Activated CD4-positive, alpha-beta memory T cell treated with anti-CD3 and anti-CD28 coated beads for 36 hours (primary cell): ENCODE measurements around the gene FAM50A. TPM values are rescaled to one million over a fixed set of nuclear protein-coding genes. Genes with fewer than 3 reads are reported as not detected.

ENCODE experiments used
- CTCF ChIA-PET: fragments of 350-600 bp; sonication (Branson Sonifier 250); formaldehyde crosslinking; loops from one replicate; lab custom pipeline; 2021; ENCODE audit warnings: antibody characterized with exemption, inconsistent platforms; lab: Charles Lee
- POLR2A ChIA-PET: fragments of 350-600 bp; sonication (Branson Sonifier 250); formaldehyde crosslinking; loops from one replicate; lab custom pipeline; 2021; ENCODE audit warnings: antibody characterized with exemption; lab: Charles Lee
- DNase-seq: peaks from one replicate; pipeline ENCODE4 v3.0.0-alpha.2; 2020
- H3K27ac Mint-ChIP-seq: one replicate; pipeline ENCODE4 v1.8.0; 2021; ENCODE audit warnings: mixed read lengths
- H3K27me3 Mint-ChIP-seq: one replicate; pipeline ENCODE4 v1.8.0; 2021; ENCODE audit warnings: mixed read lengths
- H3K36me3 Mint-ChIP-seq: one replicate; pipeline ENCODE4 v1.8.0; 2021; ENCODE audit warnings: mixed read lengths
- H3K4me1 Mint-ChIP-seq: one replicate; pipeline ENCODE4 v1.8.0; 2021; ENCODE audit warnings: low read depth, mixed read lengths
- H3K4me3 Mint-ChIP-seq: one replicate; pipeline ENCODE4 v1.8.0; 2021; ENCODE audit warnings: mild to moderate bottlenecking, mixed read lengths
- H3K9me3 Mint-ChIP-seq: one replicate; pipeline ENCODE4 v1.8.0; 2021; ENCODE audit warnings: mixed read lengths
- intact Hi-C: fragments of 100-400 bp; cut with micrococcal nuclease; formaldehyde crosslinking; loops from one replicate; pipeline ENCODE4 v1.15.1; 2023
- total RNA-seq, 2 experiments: library from RNA; stranded (reverse); gene quantifications; one replicate each; pipeline ENCODE4 v1.2.3, GENCODE V29; 2021

FAM50A gene
- total RNA-seq, 2 experiments from 2014 or later, result 61.1 to 61.9 TPM

- Mint-ChIP-seq H3K4me3 (no peak overlapping the region), H3K9me3 (no peaks in the 10 kb centered on the region), H3K4me1 (peaks cover 24% of the 10 kb centered on the region), H3K27me3 (no peaks in the 10 kb centered on the region), H3K36me3 (peaks cover 14% of the 10 kb centered on the region), H3K27ac (no peak overlapping the region)
- intact Hi-C loops, result loop anchor here (5.0 kb wide), 3 partner anchors 37 to 642 kb away; partner anchors contain the start of genes EMD, IDH3G, RPL10 and SSR4
- no peak for DNase-seq
- POLR2A ChIA-PET, result no interaction called here
- CTCF ChIA-PET, result no interaction called here
Observed at GRCh38 chrX:154434394-154435168, 9.4 kb upstream of the FAM50A start.

- intact Hi-C loops, result loop anchor here (5.0 kb wide), 3 partner anchors 38 to 643 kb away; partner anchors contain the start of genes EMD, IDH3G, RPL10 and SSR4
- H3K9me3 Mint-ChIP-seq, result no peaks in the 10 kb centered on the region
- no peaks in the 10 kb centered on the region for H3K27me3 Mint-ChIP-seq
- H3K4me3 Mint-ChIP-seq, result no peak overlapping the region
- peaks cover 25% of the 10 kb centered on the region for H3K4me1 Mint-ChIP-seq
- ChIA-PET CTCF (no interaction called here), POLR2A (no interaction called here)
- H3K36me3 Mint-ChIP-seq, result peaks cover 15% of the 10 kb centered on the region
- no peak for DNase-seq
- H3K27ac Mint-ChIP-seq, result no peak overlapping the region
Observed at GRCh38 chrX:154435171-154435733, 8.7 kb upstream of the FAM50A start.

GRCh38 chrX:154436374-154436982 lies 7.5 kb upstream of the FAM50A start:
- POLR2A ChIA-PET, result no interaction called here
- intact Hi-C loops, result loop anchor here (2.0 to 5.0 kb wide), 4 partner anchors 20 to 644 kb away; partner anchors contain the start of genes EMD, IDH3G, RPL10 and SSR4
- peaks cover 18% of the 10 kb centered on the region for H3K36me3 Mint-ChIP-seq

GRCh38 chrX:154436983-154437752 lies 6.8 kb upstream of the FAM50A start, which contains the start of gene GDI1:
GDI1 (plus strand) TSS chrX:154437154; CDS start chrX:154437255, 101 bp downstream.
- Mint-ChIP-seq H3K9me3 (no peaks in the 10 kb centered on the region), H3K36me3 (peaks cover 22% of the 10 kb centered on the region), H3K27me3 (no peaks in the 10 kb centered on the region), H3K27ac (peak within 1 kb of the TSS; percentile 88), H3K4me3 (peak within 1 kb of the TSS; percentile 82), H3K4me1 (peaks cover 24% of the 10 kb centered on the region)
- intact Hi-C loops, result loop anchor here (2.0 to 5.0 kb wide), 4 partner anchors 20 to 645 kb away; partner anchors contain the start of genes EMD, IDH3G, RPL10 and SSR4
- DNase-seq, result peak; percentile 61
- ChIA-PET POLR2A (no interaction called here), CTCF (no interaction called here)

More at GRCh38 chrX:154436374-154436982, 7.5 kb upstream of the FAM50A start:
- peak; percentile 62 for DNase-seq
- CTCF ChIA-PET, result no interaction called here
- Mint-ChIP-seq H3K27ac (peak overlapping the region; percentile 77), H3K4me1 (peaks cover 21% of the 10 kb centered on the region), H3K9me3 (no peaks in the 10 kb centered on the region), H3K27me3 (no peaks in the 10 kb centered on the region), H3K4me3 (peak overlapping the region; percentile 69)

GRCh38 chrX:154437971-154438893 lies 5.7 kb upstream of the FAM50A start:
- Mint-ChIP-seq H3K27me3 (no peaks in the 10 kb centered on the region), H3K4me1 (peaks cover 27% of the 10 kb centered on the region), H3K27ac (peak overlapping the region; percentile 88), H3K9me3 (no peaks in the 10 kb centered on the region), H3K36me3 (peaks cover 26% of the 10 kb centered on the region), H3K4me3 (peak overlapping the region; percentile 82)
- CTCF ChIA-PET, result no interaction called here
- no peak for DNase-seq
- POLR2A ChIA-PET, result interaction anchor here (1.7 kb wide), 1 partner anchor 27 kb away, joined by 5 read pairs; the partner anchor contains the start of gene TAFAZZIN
- intact Hi-C loops, result loop anchor here (2.0 to 5.0 kb wide), 4 partner anchors 19 to 646 kb away; partner anchors contain the start of genes EMD, IDH3G, RPL10 and SSR4

GRCh38 chrX:154439841-154440240 lies 4.1 kb upstream of the FAM50A start:
- Mint-ChIP-seq H3K9me3 (no peaks in the 10 kb centered on the region), H3K36me3 (peaks cover 26% of the 10 kb centered on the region), H3K4me1 (peaks cover 27% of the 10 kb centered on the region), H3K4me3 (no peak overlapping the region), H3K27ac (no peak overlapping the region), H3K27me3 (no peaks in the 10 kb centered on the region)
- intact Hi-C loops, result loop anchor here (5.0 kb wide), 4 partner anchors 37 to 648 kb away; partner anchors contain the start of genes EMD, IDH3G, LAGE3 and RPL10
- CTCF ChIA-PET, result no interaction called here
- POLR2A ChIA-PET, result no interaction called here
- DNase-seq, result no peak

- ChIA-PET POLR2A (no interaction called here), CTCF (no interaction called here)
- no peaks in the 10 kb centered on the region for H3K9me3 Mint-ChIP-seq
- DNase-seq, result no peak
- intact Hi-C loops, result loop anchor here (5.0 kb wide), 1 partner anchor 37 kb away; the partner anchor contains the start of gene LAGE3
- H3K36me3 Mint-ChIP-seq, result peaks cover 24% of the 10 kb centered on the region
- no peak overlapping the region for H3K4me3 Mint-ChIP-seq
- peaks cover 27% of the 10 kb centered on the region for H3K4me1 Mint-ChIP-seq
- H3K27ac Mint-ChIP-seq, result peak overlapping the region; percentile 19
- H3K27me3 Mint-ChIP-seq, result no peaks in the 10 kb centered on the region
Observed at GRCh38 chrX:154440623-154441357, 3.2 kb upstream of the FAM50A start.

- POLR2A ChIA-PET, result no interaction called here
- Mint-ChIP-seq H3K9me3 (no peaks in the 10 kb centered on the region), H3K27ac (peak overlapping the region; percentile 5), H3K4me1 (peaks cover 28% of the 10 kb centered on the region), H3K4me3 (no peak overlapping the region), H3K27me3 (no peaks in the 10 kb centered on the region), H3K36me3 (peaks cover 21% of the 10 kb centered on the region)
- intact Hi-C loops, result loop anchor here (5.0 kb wide), 1 partner anchor 36 kb away; the partner anchor contains the start of gene LAGE3
- CTCF ChIA-PET, result no interaction called here
- DNase-seq, result no peak
Observed at GRCh38 chrX:154441564-154441963, 2.4 kb upstream of the FAM50A start.

GRCh38 chrX:154441984-154442707 lies 1.8 kb upstream of the FAM50A start:
- POLR2A ChIA-PET, result interaction anchor here (1.5 kb wide), 1 partner anchor 44 kb away, joined by 3 read pairs; the partner anchor contains the start of gene RPL10
- Mint-ChIP-seq H3K4me1 (peaks cover 28% of the 10 kb centered on the region), H3K36me3 (peaks cover 24% of the 10 kb centered on the region), H3K27me3 (no peaks in the 10 kb centered on the region), H3K4me3 (no peak overlapping the region), H3K27ac (peak overlapping the region; percentile 38), H3K9me3 (no peaks in the 10 kb centered on the region)
- CTCF ChIA-PET, result no interaction called here
- DNase-seq, result no peak
- intact Hi-C loops, result loop anchor here (5.0 kb wide), 1 partner anchor 35 kb away; the partner anchor contains the start of gene LAGE3
